ENCODE results near the gene UGT3A2. TPM values are rescaled to one million over a fixed set of nuclear protein-coding genes. Genes with fewer than 3 reads are reported as not detected.

UGT3A2 gene
- polyA plus RNA-seq, 3 donors, result not detected

DNA sequence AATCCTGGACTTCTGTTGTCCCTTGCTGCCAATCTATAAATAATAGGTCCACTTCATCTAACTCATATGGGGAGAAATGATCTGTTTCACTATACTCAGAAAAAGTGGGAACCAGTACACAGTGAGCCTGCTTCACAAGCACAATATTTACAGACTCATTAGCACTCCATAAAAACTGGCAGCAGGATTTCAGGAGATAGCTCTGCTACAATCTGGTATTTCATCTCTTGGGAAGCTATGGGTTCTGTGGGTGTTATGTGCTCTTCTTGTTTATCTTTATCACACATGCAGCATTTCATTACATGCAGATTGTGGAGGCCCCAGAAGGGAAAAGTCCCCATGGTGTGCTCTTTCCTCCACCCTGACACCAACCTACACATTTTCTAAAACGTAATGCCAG is 33.2 kb downstream of the UGT3A2 start:
- H3K27ac ChIP-seq (ENCODE audit: low read depth in 1 of 2, low read length in 2 of 2), result no peak overlapping the region
- no peak overlapping the region for H2AFZ ChIP-seq (ENCODE audit: insufficient read depth, low read depth, low read length, poor library complexity, severe bottlenecking)
- H3K36me3 ChIP-seq (replicated peaks in 1 of 2; ENCODE audit: control insufficient read depth in 1 of 2, insufficient read depth in 2 of 2, low read length in 2 of 2), result no peaks in the 10 kb centered on the region
- H3K9ac ChIP-seq (ENCODE audit: insufficient read depth, low read length, poor library complexity, severe bottlenecking), result no peak overlapping the region
- H3K4me2 ChIP-seq (replicated peaks; ENCODE audit: extremely low read depth, low read length, poor library complexity, severe bottlenecking), result no peak overlapping the region
- no peaks in the 10 kb centered on the region for H4K20me1 ChIP-seq (ENCODE audit: insufficient read depth, low read length)
- Mint-ChIP-seq H3K36me3 (no peaks in the 10 kb centered on the region), H3K4me3 (no peak overlapping the region), H3K9me3 (peaks cover 0 to 9% (median 1%) of the 10 kb centered on the region in 7 donors), H3K4me1 (no peaks in the 10 kb centered on the region), H3K27me3 (ENCODE audit: low read depth in 3 of 3) (peaks cover 0 to 4% (median 0%) of the 10 kb centered on the region in 3 donors), H3K27ac (no peak overlapping the region)
- no CpG with 5 or more reads among the region's 1 CpG for WGBS (ENCODE audit: insufficient coverage)
- H3K27me3 ChIP-seq (ENCODE audit: control insufficient read depth in 2 of 2, insufficient read depth in 2 of 2, low read length in 2 of 2), result no peaks in the 10 kb centered on the region
- intact Hi-C loops (cut with micrococcal nuclease), result no loop called here
- H3K79me2 ChIP-seq (ENCODE audit: insufficient read depth, low read length), result no peaks in the 10 kb centered on the region
- H3K9me3 ChIP-seq (replicated peaks in 1 of 2; ENCODE audit: control insufficient read depth in 1 of 2, insufficient read depth in 1 of 2, low read length in 2 of 2), result no peaks in the 10 kb centered on the region
- TF ChIP-seq, protein P1, sequence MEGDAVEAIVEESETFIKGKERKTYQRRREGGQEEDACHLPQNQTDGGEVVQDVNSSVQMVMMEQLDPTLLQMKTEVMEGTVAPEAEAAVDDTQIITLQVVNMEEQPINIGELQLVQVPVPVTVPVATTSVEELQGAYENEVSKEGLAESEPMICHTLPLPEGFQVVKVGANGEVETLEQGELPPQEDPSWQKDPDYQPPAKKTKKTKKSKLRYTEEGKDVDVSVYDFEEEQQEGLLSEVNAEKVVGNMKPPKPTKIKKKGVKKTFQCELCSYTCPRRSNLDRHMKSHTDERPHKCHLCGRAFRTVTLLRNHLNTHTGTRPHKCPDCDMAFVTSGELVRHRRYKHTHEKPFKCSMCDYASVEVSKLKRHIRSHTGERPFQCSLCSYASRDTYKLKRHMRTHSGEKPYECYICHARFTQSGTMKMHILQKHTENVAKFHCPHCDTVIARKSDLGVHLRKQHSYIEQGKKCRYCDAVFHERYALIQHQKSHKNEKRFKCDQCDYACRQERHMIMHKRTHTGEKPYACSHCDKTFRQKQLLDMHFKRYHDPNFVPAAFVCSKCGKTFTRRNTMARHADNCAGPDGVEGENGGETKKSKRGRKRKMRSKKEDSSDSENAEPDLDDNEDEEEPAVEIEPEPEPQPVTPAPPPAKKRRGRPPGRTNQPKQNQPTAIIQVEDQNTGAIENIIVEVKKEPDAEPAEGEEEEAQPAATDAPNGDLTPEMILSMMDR (IDR thresholded peaks at IDR 0.05), result no peak
- H3K4me3 ChIP-seq (replicated peaks in 1 of 3; ENCODE audit: low read depth in 2 of 3, low read length in 3 of 3), result no peak overlapping the region
- no peaks in the 10 kb centered on the region for H3K4me1 ChIP-seq (ENCODE audit: control insufficient read depth in 1 of 2, insufficient read depth in 2 of 2, low read length in 2 of 2)
- DNase-seq, result no peak

DNA sequence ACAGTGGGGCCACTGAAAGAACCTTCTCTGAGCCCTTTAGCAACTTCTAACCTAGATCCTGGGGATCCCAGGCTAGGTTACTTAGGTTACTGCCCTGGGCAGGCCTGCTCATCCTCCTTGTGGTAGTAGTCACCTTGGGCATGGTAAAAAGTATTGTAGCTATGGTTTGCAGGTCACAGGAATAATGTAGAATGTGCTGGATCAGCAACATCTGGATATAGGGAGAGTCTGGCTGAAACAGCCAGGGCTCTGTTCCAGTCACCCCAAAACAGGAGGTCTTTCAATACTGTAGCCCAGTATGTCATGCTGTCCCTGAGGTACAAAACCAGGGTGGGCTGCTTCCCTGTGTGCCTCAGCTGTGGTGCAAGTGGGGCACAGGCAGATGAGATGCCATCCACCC is 33.6 kb downstream of the UGT3A2 start:
- H3K27ac Mint-ChIP-seq, result no peak overlapping the region

More for the DNA sequence above, 33.6 kb downstream of the UGT3A2 start:
- Histone ChIP-seq H3K9ac (ENCODE audit: insufficient read depth, low read length, poor library complexity, severe bottlenecking) (no peak overlapping the region), H3K27me3 (ENCODE audit: control insufficient read depth in 2 of 2, insufficient read depth in 2 of 2, low read length in 2 of 2) (no peaks in the 10 kb centered on the region), H3K27ac (ENCODE audit: low read depth in 1 of 2, low read length in 2 of 2) (no peak overlapping the region), H3K36me3 (replicated peaks in 1 of 2; ENCODE audit: control insufficient read depth in 1 of 2, insufficient read depth in 2 of 2, low read length in 2 of 2) (no peaks in the 10 kb centered on the region), H3K4me3 (replicated peaks in 1 of 3; ENCODE audit: low read depth in 2 of 3, low read length in 3 of 3) (no peak overlapping the region), H2AFZ (ENCODE audit: insufficient read depth, low read depth, low read length, poor library complexity, severe bottlenecking) (no peak overlapping the region), H3K79me2 (ENCODE audit: insufficient read depth, low read length) (no peaks in the 10 kb centered on the region), H3K9me3 (replicated peaks in 1 of 2; ENCODE audit: control insufficient read depth in 1 of 2, insufficient read depth in 1 of 2, low read length in 2 of 2) (no peaks in the 10 kb centered on the region), H3K4me1 (ENCODE audit: control insufficient read depth in 1 of 2, insufficient read depth in 2 of 2, low read length in 2 of 2) (no peaks in the 10 kb centered on the region), H3K4me2 (replicated peaks; ENCODE audit: extremely low read depth, low read length, poor library complexity, severe bottlenecking) (no peak overlapping the region), H4K20me1 (ENCODE audit: insufficient read depth, low read length) (no peaks in the 10 kb centered on the region)
- intact Hi-C loops (cut with micrococcal nuclease), result no loop called here
- H3K36me3 Mint-ChIP-seq, result no peaks in the 10 kb centered on the region
- H3K4me1 Mint-ChIP-seq, result no peaks in the 10 kb centered on the region
- no peak overlapping the region for H3K4me3 Mint-ChIP-seq
- no peak for DNase-seq
- peaks cover 0 to 12% (median 2%) of the 10 kb centered on the region in 7 donors for H3K9me3 Mint-ChIP-seq
- H3K27me3 Mint-ChIP-seq (ENCODE audit: low read depth in 3 of 3), result peaks cover 0 to 4% (median 0%) of the 10 kb centered on the region in 3 donors
- TF ChIP-seq, protein P1 (IDR thresholded peaks at IDR 0.05), result no peak
